NCI-H82 treated with DMSO at 0.1 percent for 48 hours (cell line): Measurements from ENCODE around the gene TNIK.
A peak's percentile ranks its signal among the peaks of the same experiment; 100 is the strongest.

Source experiments
- DNase-seq: peaks from one replicate; lab custom pipeline; 2025; ENCODE audit not compliant: unreplicated experiment; lab: John Stamatoyannopoulos, UW

TNIK gene

DNA sequence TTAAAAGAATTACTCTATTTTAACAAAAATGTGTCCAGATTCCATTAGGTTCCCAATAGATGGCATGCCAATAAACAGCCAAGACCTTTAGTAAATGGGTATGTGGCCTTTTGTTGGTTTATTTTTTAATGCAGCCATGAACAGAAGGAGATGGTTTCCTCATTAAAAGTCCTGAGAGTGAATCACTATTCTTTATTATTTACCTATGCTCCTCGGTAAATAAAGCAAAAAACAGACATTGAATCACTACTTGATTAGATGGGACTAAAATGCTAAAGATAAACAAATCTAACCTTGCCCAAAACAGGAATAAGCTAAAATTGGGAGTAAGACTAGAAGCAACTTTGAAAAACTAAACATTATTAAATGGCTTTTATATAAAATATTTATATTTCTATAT, 94.2 kb downstream of the TNIK start:
- DNase-seq, result no peak

DNA sequence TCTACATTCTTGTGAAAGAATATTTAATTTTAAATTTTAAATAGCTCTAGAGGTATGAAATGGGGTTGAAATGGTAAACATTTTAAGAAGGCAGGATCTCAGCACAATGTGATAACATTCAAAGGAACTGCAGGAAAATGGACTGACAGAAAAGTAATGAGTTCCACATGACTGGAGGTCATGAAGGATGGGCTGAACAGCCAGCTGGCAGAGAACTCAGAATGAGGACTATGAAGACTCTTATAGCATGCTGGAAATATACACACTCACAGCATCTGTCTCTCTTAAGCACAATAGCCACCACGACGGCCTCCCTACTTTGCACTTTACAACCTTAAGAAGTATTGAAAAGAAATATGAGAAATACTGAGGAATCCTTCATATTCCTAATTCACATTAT, 94.7 kb downstream of the TNIK start:
- no peak for DNase-seq

DNA sequence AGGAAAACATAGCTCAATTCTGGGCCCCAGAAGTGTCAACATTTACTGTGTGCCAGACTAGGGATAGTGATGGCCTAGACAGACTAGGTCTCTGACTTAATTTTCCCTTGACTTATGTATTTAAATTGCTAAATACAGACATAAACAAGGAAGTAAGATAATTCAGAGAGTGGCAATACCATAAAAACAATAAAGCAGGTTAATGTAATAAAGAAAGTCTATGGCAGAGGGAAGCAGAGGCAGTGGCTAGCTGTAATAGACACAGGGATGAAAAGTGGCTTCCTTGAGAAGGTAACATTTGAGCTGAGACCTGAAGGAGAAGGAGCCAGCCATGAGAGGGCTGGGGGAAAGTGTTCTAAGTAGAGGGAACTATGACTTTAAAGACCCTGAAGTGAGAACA, 95.7 kb downstream of the TNIK start:
- no peak for DNase-seq

DNA sequence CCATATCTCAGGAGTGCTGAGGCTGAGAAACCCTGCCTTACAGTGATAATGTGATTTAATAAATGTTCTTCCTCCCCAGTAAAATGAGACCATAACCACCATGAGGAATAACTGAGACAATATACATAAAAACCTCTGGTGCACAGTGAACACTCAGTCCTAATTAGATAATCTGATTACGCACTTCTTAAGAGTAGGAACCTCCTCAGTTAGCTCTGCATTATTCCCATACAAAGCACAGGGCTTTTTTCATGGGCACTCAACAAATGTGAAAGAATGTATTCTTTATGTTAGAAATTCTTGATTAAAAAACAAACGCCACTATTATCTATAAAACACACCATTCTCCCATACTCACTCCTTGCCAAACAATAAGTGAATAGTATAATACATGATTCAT, 97.0 kb downstream of the TNIK start:
- peak; percentile 72 for DNase-seq

DNA sequence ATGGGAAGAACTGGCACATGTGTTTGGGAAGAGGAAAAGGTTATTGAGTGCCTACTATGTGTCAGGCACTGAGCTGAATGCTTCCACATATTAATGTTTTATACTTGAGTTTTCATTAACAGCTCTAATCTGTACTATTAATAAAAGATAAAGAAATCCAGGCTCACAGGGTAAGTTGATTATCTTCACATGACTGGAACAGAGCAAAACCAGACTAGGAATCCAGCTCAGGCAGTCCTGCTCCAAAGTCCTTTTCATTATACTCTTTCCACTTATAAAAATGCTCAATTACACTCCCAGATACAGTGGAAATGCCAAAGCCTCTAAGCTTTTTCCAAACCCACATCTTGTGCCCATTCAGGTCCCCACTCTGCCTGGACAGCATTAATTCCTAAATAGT, 97.6 kb downstream of the TNIK start:
- DNase-seq, result no peak

DNA sequence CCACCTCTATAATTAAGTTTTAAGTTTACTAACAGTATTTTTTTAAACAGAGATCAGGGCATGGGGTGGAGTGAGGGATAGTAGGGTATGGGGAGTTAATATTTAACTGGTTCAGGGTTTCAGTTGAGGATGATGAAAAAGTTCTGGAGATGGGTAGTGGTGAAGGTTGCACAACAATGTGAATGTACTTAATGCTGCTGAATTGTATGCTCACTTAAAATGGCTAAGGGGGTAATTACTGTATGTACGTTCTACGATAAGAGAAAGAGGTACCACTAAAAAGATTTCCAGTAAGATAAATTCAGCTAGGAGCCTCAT, 101.4 kb downstream of the TNIK start:
- no peak for DNase-seq

DNA sequence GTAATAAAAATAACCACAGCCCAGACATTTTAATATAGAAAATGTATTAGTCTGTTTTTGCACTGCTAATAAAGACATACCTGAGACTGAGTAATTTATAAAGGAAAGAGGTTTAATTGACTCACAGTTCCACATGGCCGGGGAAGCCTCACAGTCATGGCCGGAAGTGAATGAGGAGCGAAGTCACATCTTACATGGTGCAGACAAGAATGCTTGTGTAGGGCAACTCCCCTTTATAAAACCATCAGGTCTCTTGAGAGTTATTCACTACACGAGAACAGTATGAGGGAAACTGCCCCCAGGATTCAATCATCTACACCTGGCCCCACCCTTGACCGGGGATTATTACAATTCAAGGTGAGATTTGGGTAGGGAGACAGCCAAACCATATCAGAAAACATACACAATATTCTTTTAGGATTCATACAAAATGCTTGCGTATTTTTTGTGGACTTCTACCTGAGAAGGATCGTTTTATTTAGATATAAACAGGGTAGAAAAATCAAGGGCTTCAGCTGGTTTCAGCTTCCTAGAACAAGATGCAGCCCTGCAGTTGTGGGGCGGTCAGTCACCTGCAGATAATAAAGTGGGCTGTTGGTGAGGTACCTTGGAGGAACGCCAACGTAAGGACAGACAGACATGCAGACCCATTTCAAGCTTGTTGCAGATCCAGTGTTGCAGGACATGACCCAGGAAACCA, 101.9 kb downstream of the TNIK start:
- DNase-seq, result no peak

DNA sequence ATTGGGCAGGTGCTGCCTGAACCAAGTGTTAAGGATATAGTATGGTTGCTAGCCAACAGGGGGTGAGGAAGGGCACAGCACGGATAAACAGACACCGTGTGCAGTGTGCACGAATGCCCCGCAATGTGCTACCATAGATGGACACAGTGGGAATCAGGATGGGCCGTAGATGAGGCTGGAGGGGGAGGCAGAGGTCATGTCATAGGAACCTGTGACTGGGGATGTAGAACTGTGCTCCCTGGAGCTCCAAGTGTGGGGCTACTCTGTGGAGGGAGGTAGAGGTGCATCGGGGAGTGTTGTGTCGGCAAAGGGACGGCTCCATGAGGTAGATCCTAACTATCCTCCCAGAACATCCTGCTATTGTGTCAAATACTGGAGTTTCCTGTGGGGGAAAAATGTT, 102.5 kb downstream of the TNIK start:
- DNase-seq, result no peak

DNA sequence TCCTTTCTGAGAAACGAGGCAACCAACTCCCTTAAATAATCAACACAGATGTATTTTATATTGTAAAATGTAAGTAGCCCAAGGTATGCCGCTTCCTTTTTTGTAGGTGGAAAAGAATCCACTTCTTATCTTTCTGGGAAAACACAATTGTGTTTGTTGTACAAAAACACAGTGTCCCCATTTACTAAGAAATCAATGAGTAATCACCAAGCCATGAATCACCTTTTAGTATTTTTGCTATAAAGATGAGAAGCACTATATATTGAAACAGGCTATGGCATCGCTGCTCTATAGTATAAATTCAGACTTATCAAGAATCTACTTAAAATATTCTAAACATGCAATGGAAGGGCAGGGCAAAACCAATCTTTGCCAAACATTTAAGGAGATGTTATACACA, 104.0 kb downstream of the TNIK start:
- DNase-seq, result no peak

DNA sequence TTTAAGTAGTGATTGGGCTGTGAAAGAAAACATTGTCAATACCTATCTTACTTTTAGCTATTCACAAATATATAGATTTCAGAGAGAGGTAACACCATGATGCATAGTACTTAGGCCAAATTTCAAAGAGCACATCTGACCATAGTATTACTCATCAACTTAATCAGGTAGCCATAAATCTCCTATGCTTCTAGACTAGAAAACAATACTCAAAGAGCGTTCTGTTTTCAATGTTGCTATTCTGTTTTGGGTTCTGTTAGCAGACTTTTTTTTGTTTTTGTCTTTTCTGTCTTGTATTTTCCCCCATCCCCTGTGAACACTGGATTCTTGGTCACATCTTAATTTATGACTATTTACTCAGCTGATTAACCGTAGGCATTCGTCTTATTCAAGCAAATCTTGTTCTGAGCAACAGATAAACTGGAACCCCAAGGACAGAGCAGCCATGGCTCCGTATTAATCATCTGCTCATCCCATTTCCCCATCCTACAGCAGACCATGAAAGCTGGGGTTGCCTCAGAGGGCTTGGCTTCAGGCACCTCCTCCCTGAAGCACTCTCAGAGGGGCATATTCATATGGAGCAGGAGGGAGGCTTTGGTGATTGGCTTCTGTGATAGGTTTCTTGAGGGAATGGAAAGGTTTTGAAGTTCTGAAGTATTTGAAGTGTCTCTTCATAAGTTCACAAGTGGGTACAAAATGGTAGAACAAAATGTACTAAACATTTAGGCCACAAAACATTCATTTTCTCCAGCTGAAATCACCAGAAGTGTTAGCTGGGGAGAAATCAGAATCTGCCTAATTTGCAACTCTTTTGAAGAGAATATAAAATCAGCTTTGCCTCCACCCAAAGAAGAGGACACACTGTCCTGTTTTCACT, 105.3 kb downstream of the TNIK start:
- DNase-seq, result peak; percentile 39

DNA sequence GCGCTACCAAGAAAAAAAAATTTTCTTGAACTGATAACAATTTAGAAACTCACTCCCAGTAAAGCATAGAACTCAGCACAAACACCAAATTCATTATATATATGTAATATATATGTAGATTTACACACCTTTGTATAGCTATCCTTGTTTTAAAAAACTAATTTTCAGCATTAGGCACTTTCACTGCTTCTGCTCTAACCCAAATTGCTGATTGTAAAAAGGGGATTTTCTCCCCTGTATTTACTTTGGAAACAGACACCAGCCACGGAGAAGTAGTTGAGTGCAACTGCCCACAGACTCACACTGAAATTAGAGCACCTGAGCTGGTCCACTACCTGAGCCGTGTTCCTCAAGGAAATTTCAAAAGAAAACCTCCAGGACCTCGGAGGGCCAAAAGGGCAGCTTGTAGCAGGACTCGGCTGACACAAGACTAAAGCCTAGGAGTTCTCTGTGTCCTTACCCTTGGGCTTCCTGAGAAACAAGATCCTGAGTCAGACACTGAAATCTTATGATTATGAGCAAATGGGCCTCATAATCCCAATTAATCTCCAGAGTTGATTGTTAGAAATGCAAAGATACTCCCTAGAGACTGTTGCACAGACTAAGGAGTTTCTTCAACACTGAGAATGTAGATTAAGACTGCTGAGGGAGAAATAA, 106.0 kb downstream of the TNIK start:
- DNase-seq, result no peak

DNA sequence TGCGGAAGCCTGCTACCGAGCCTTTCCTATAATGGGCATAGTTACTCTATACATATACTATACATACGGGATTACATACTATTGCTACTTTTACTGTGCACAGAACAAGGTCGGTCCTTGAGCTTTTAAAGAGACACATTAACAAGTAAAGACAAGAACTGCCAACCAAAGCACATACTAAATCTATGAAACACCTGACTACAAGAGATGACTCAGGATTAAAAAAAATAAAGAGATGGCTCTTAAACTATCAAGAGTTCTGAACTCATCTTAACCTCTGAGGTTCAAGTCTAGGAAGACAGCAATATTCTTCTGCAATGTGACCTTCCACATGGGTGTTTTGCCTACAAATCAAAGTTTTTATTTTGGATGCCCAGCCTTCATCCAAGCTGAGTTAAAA, 106.8 kb downstream of the TNIK start:
- DNase-seq, result no peak

DNA sequence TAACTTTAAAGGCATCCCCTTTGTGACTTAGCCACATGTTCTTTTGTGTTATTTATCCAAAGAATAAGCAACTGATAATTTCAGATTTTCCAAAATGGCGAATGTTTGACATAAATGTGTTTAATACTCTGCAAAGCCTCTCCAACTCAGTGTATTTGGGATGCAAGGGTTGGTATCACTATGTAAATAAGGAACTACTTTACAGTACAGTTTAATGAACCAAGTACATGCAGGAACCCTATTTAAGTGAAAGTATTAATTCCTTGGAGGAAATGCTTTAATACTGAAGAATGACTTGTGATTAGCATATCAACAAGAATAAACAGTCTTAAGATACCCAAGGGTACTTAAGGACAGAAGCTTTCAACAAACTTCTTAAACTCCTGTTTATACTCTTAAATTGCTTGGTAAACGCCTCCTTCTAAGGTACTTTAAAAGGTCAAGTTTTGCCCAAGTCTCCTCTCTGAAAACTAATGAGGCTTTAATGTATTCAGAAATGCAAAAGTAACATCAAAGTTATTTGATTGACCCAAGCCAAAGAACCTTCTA, 107.7 kb downstream of the TNIK start:
- no peak for DNase-seq

DNA sequence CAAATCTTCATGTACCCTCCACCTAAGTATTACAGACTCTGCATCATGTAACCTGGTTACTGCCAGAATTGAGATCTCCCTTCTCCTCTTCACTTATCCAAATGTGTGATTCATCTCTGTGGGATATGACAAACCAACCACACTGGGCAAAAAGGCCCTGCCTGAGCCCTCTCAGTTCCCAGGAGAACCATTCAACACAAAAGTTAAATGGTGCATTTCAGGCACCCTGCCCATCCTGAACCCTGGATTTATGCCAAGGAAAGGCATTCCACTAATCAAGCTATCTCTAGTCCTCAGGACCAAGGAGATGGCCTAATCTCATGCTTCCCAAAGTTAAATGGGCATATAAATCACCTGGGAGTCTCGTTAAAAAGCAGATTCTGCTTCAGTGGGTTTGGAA, 108.5 kb downstream of the TNIK start:
- no peak for DNase-seq

DNA sequence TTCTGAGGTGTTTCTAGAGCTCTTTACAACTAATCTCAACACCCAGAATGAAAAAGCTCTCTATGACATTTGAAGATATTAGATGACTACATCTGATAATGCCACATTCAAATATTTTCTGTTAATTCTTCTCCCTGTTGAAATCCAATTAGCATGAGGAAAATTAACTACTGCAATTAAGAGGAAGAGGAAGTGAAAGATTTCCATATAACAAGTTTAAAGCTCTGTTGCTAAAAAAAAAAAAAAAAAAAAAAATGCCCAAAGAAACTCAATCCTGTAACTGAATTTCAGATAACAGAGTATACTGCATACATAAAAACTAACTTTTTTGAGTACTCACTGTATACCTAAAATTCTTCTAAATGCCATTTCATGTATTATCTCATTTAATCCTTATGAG, 109.8 kb downstream of the TNIK start:
- no peak for DNase-seq

DNA sequence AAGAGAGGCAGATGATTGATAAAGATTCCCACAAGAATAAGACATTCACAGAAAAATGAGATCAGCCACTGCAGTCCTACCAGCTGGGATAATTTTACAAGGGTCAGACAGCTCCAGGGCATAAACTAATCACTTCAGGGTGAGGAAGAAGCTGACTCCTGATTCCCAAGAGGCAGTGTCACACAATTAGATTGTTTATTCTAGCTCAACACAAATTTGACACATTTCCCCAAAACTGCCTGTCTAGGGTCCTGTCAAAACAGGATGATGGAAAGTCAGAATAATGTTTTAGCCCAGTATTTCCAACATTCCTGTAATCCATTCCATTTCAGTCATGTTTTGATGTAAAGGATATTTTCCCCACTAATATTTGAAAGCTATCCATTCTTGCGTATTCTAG, 110.8 kb downstream of the TNIK start:
- DNase-seq, result no peak

DNA sequence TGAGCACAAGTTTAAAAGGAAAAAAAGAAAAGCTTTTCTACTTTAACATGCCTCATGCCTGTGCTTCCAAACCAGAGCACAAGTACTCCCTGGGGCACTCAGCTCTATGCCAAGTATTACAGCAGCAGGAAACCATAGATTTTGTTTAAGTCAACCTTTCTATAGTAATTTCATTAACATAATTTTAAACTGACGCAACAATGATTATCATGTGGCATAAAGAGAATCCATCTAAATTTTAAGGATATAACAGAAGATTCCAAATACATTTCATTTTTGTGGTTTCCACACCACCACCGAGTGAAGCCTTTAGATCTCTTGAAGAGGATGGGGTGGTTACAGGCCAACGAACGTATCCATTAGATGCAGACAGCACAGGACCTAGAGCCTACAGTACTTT, 112.1 kb downstream of the TNIK start:
- DNase-seq, result no peak

DNA sequence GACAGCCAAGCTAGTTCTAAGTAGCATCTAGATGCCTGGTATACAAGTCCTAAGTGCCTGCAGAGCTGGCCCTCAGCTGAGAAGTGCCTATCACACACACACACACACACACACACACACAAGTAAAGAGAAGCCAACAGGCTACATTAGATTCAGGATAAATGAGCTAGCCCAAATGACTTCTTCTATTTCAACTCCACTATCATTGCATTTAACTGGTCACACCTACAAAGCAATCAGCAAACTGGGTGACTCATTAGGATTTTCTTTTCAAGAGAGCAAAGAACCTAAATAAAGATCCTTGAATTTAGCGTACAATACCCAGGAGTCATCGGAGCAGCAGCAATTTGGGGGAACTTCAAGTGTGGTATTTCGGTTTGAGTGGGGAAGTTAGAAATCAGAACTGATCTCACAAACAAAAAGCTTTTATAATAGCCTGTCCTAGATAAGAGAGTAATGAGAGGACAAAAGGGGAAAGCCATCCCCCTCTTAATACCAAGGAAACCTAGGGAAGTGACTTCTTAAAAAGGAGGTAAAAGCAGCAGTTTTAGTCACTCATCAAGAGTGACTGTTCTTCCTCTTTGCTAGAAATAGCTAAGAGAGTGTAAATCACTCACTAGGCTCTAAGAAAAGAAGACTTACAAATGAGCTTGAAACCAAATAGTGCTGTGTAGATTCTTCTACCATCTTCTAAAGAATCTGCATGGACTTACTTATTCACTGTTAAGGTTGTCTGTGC, 112.7 kb downstream of the TNIK start:
- no peak for DNase-seq

DNA sequence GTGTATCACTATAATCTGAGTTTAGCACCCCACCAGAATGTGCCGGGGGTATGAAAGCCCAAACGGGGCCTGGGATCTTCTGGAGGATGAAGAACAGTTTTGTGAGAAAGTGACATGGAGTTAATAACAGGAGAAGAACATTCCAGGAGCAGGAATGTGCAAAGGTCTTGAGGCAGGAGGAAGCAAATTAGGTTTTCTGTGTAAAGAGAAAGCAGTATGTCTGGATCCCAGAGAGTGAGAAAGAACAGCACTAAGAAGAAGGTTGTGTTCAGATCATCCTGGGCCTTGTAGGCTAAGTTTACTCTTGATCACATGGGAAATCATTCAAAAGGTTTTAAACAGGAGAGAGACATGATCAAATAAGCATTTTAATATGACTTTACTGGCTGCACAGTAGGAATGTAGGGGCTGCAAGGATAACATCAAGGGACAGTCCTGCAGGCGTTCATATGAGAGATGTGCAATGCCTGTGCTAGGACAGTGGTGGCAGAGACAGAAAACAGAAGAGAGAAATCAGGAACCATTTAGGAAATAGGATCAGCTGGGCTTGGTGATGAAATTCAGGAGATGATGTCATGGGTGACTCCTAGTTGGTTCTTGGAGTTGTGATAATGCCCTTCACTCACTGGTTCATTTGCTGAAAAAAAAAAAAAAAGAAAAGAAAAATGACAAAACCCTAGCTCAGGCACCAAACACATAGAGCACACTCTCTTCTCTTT, 113.5 kb downstream of the TNIK start:
- DNase-seq, result no peak

DNA sequence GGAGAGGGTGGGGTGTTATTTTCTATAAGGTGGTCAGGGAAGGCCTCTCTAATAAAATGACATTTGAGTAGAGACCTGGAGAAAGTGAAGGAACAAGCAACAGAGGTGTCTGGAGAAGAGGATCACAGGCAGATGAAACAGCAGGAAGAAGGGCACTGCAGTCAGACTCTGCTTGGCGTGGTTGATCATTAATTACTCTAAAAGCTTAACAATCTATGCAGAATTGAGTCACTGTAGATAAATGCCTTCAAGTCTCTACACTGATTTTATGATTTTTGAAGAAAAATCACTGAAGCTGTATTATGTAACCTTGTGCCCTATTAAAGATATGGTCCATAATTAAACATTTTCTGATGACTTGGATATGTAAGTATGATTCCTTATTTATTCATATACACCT, 114.2 kb downstream of the TNIK start:
- no peak for DNase-seq
